Coronary artery (tissue), 2 donors: ENCODE data around the gene CARD11.
"Not testable (repeated sequence)": the region's sequence is repeated elsewhere in the genome, so short reads cannot be mapped to it uniquely, and the experiment has no call there.

ENCODE experiments used
- DNase-seq: peaks from one replicate; pipeline ENCODE4 v3.0.0-alpha.2; 2017; ENCODE audit warnings: low spot score
- H3K27ac ChIP-seq, 2 donors: fragments of 200-600 bp; sonication (generic); one replicate each; pipeline ENCODE4 v1.5.1; 2016 to 2019
- H3K4me3 ChIP-seq: fragments of 200-600 bp; sonication (generic); 2 replicates; pipeline ENCODE4 v1.5.1; 2016; ENCODE audit warnings: mild to moderate bottlenecking, moderate library complexity
- CTCF ChIP-seq: fragments of 200-600 bp; sonication (generic); IDR thresholded peaks from one replicate; pipeline ENCODE4 v1.5.1; 2019; ENCODE audit warnings: antibody characterized with exemption

Gene CARD11

GRCh38 chr7:2923291-2923781 is 120.3 kb downstream of the CARD11 start:
- TF ChIP-seq CTCF = no peak
- DNase-seq = no peak
- H3K27ac ChIP-seq = no peak overlapping the region
- no peak overlapping the region for H3K4me3 ChIP-seq

GRCh38 chr7:2922866-2923265 is 120.8 kb downstream of the CARD11 start:
- DNase-seq = no peak
- no peak for TF ChIP-seq CTCF
- H3K4me3 ChIP-seq = no peak overlapping the region
- no peak overlapping the region for H3K27ac ChIP-seq

GRCh38 chr7:2922348-2922691 is 121.3 kb downstream of the CARD11 start:
- DNase-seq = no peak
- H3K27ac ChIP-seq = no peak overlapping the region
- H3K4me3 ChIP-seq = no peak overlapping the region
- no peak for TF ChIP-seq CTCF

- TF ChIP-seq CTCF = no peak
- Histone ChIP-seq H3K4me3 (peak overlapping the region; percentile 28), H3K27ac (no peak overlapping the region)
- no peak for DNase-seq
Observed at GRCh38 chr7:2921653-2922347, 121.9 kb downstream of the CARD11 start.

- Histone ChIP-seq H3K27ac (no peak overlapping the region), H3K4me3 (peak overlapping the region; percentile 28)
- no peak for DNase-seq
- TF ChIP-seq CTCF = no peak
Observed at GRCh38 chr7:2920956-2921652, 122.6 kb downstream of the CARD11 start.

- not testable (repeated sequence) for DNase-seq, H3K27ac ChIP-seq, H3K4me3 ChIP-seq
Observed at GRCh38 chr7:2920480-2920879, 123.2 kb downstream of the CARD11 start.

- H3K4me3 ChIP-seq = no peak overlapping the region
- no peak overlapping the region for H3K27ac ChIP-seq
- no peak for DNase-seq
- TF ChIP-seq CTCF = no peak
Observed at GRCh38 chr7:2920041-2920440, 123.6 kb downstream of the CARD11 start.
